ENCODE measurements around the gene CAMTA1. TPM values are rescaled to one million over a fixed set of nuclear protein-coding genes. Genes with fewer than 3 reads are reported as not detected.

The CAMTA1 gene
- total and polyA plus RNA-seq, 12 donors = 123 to 265 (median 142) TPM

GRCh38 chr1:6907201-6907600, 121.9 kb downstream of the CAMTA1 start:
- no peak for DNase-seq
- peaks cover 0 to 25% (median 7%) of the 10 kb centered on the region in 9 donors for H3K4me1 ChIP-seq
- ATAC-seq = no peak
- no peak overlapping the region for H3K4me3 ChIP-seq
- H3K9me3 ChIP-seq = no peaks in the 10 kb centered on the region
- no peak overlapping the region for H3K27ac ChIP-seq
- no peaks in the 10 kb centered on the region for H3K36me3 ChIP-seq
- no peak for TF ChIP-seq CTCF (IDR thresholded peaks at IDR 0.05)
- 70 to 75% methylated on average over 12 of the region's 12 CpGs for WGBS, 2 donors
- H3K27me3 ChIP-seq = peaks cover 0 to 5% (median 0%) of the 10 kb centered on the region in 7 donors
- intact Hi-C loops (cut with DNase I) = no loop called here

- no peaks in the 10 kb centered on the region for H3K9me3 ChIP-seq
- H3K4me1 ChIP-seq = peaks cover 0 to 31% (median 7%) of the 10 kb centered on the region in 9 donors
- no peak for TF ChIP-seq CTCF (IDR thresholded peaks at IDR 0.05)
- peaks cover 0 to 5% (median 0%) of the 10 kb centered on the region in 7 donors for H3K27me3 ChIP-seq
- no peak overlapping the region for H3K4me3 ChIP-seq
- intact Hi-C loops (cut with DNase I) = no loop called here
- no peak for DNase-seq
- H3K27ac ChIP-seq = no peak overlapping the region
- H3K36me3 ChIP-seq = no peaks in the 10 kb centered on the region
- WGBS, 2 donors = 83 to 85% methylated on average over 21 of the region's 21 CpGs
- ATAC-seq = no peak
Measured at GRCh38 chr1:6907676-6908434, 122.6 kb downstream of the CAMTA1 start.

- WGBS, 2 donors = 94 to 96% methylated on average over 5 of the region's 5 CpGs
- H3K27ac ChIP-seq = no peak overlapping the region
- ATAC-seq = no peak
- no peak for TF ChIP-seq CTCF (IDR thresholded peaks at IDR 0.05)
- DNase-seq = no peak
- H3K9me3 ChIP-seq = peaks cover 0 to 6% (median 0%) of the 10 kb centered on the region in 11 donors
- H3K36me3 ChIP-seq = no peaks in the 10 kb centered on the region
- H3K4me1 ChIP-seq = peaks cover 0 to 39% (median 7%) of the 10 kb centered on the region in 9 donors
- peaks cover 0 to 7% (median 0%) of the 10 kb centered on the region in 7 donors for H3K27me3 ChIP-seq
- H3K4me3 ChIP-seq = no peak overlapping the region
- intact Hi-C loops (cut with DNase I) = no loop called here
Measured at GRCh38 chr1:6909401-6909800, 124.1 kb downstream of the CAMTA1 start.

- H3K4me1 ChIP-seq = peaks cover 0 to 39% (median 7%) of the 10 kb centered on the region in 9 donors
- no peaks in the 10 kb centered on the region for H3K36me3 ChIP-seq
- intact Hi-C loops (cut with DNase I) = no loop called here
- no peak overlapping the region for H3K4me3 ChIP-seq
- no peak for TF ChIP-seq CTCF (IDR thresholded peaks at IDR 0.05)
- peaks cover 0 to 6% (median 0%) of the 10 kb centered on the region in 11 donors for H3K9me3 ChIP-seq
- H3K27ac ChIP-seq = no peak overlapping the region
- H3K27me3 ChIP-seq = peaks cover 0 to 7% (median 0%) of the 10 kb centered on the region in 7 donors
- ATAC-seq = no peak
- no peak for DNase-seq
- 75 to 80% methylated on average over 1 of the region's 1 CpG for WGBS, 2 donors
Measured at GRCh38 chr1:6909857-6910256, 124.6 kb downstream of the CAMTA1 start.
